ENCODE results near the gene MYLK.
A peak's percentile ranks its signal among the peaks of the same experiment; 100 is the strongest.
"Not testable (repeated sequence)": the region's sequence is repeated elsewhere in the genome, so short reads cannot be mapped to it uniquely, and the experiment has no call there.

The MYLK gene

GRCh38 chr3:123717451-123717850 lies 166.7 kb downstream of the MYLK start:
- DNase-seq: not testable (repeated sequence)

GRCh38 chr3:123716411-123716810 lies 167.7 kb downstream of the MYLK start:
- no peak for DNase-seq

- no peak for DNase-seq
These were observed 170.9 kb downstream of the MYLK start for GRCh38 chr3:123713211-123713610.

- no peak for DNase-seq
These were observed 171.9 kb downstream of the MYLK start for GRCh38 chr3:123712077-123712860.

GRCh38 chr3:123711356-123711755 lies 172.8 kb downstream of the MYLK start:
- no peak for DNase-seq

- DNase-seq: no peak
These were observed 175.6 kb downstream of the MYLK start for GRCh38 chr3:123708531-123708930.

- not testable (repeated sequence) for DNase-seq
These were observed 176.5 kb downstream of the MYLK start for GRCh38 chr3:123707641-123708040.

- no peak for DNase-seq
These were observed 177.3 kb downstream of the MYLK start for GRCh38 chr3:123706871-123707270.

- no peak for DNase-seq
These were observed 178.4 kb downstream of the MYLK start for GRCh38 chr3:123705488-123706285.

- DNase-seq: not testable (repeated sequence)
These were observed 180.5 kb downstream of the MYLK start for GRCh38 chr3:123703663-123704062.

GRCh38 chr3:123702720-123703119 lies 181.4 kb downstream of the MYLK start:
- no peak for DNase-seq

- DNase-seq: peak; percentile 75
These were observed 182.1 kb downstream of the MYLK start for GRCh38 chr3:123702057-123702456.

- DNase-seq: peak; percentile 27
These were observed 183.1 kb downstream of the MYLK start for GRCh38 chr3:123700791-123701722.

- DNase-seq: no peak
These were observed 185.3 kb downstream of the MYLK start for GRCh38 chr3:123698813-123699212.

- no peak for DNase-seq
These were observed 187.3 kb downstream of the MYLK start for GRCh38 chr3:123696808-123697207.

GRCh38 chr3:123695731-123696640 lies 188.1 kb downstream of the MYLK start:
- no peak for DNase-seq

- DNase-seq: no peak
These were observed 189.0 kb downstream of the MYLK start for GRCh38 chr3:123695152-123695551.

- DNase-seq: no peak
These were observed 189.6 kb downstream of the MYLK start for GRCh38 chr3:123694366-123695087.

GRCh38 chr3:123693584-123694190 lies 190.4 kb downstream of the MYLK start:
- DNase-seq: no peak

- no peak for DNase-seq
These were observed 191.5 kb downstream of the MYLK start for GRCh38 chr3:123692671-123693070.

- DNase-seq: no peak
These were observed 192.1 kb downstream of the MYLK start for GRCh38 chr3:123692041-123692440.

All from NCI-H1092 treated with DMSO at 0.1 percent for 48 hours (cell line).